Glomerular visceral epithelial cell (primary cell): ENCODE data around the gene UTRN.

Experiments used
- DNase-seq: peaks from one replicate; pipeline ENCODE4 v3.0.0-alpha.2; 2016; ENCODE audit errors: extremely low spot score

UTRN gene

GRCh38 chr6:144311361-144311760 is 26.2 kb downstream of the UTRN start:
- DNase-seq = no peak

GRCh38 chr6:144314003-144314485 is 28.9 kb downstream of the UTRN start:
- DNase-seq = peak; percentile 45

GRCh38 chr6:144314562-144314961 is 29.4 kb downstream of the UTRN start:
- DNase-seq = no peak

DNA sequence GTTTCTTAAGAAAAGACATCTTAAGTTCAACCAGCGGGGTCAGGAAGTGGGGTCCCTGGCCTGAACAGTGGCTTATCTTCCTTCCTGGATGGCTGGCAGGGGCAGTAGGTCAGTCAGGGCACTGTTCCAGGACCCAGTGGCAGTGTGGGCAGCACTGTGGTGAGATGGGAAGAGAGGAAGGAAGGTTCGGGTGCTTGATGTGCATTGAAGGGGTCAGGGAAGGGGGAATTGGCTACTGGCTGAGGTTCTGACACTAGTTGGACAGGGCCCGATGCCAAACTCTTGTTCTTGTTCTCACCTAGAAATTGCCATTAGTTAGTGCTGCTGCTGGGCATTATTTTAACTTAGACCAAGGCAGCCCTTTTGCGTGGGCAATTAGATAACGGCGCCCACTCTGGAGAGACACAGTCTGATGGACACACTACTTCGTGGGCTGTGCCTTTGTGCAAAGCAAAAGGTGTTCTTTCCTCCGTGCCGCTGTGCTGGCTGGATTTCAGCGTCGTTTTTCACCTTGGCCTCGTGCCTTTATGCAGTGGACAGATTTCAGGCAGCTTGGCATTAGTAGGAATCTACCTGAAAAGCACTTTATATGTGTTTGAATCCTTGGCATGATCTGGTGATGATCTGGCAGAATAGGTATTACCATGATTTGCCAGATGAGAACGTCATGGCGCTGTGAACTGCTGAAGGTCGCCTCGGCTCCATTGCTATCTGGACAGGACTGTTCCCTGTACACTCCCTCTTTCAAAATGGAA is 30.3 kb downstream of the UTRN start:
- DNase-seq = peak; percentile 61

GRCh38 chr6:144315981-144316861 is 31.1 kb downstream of the UTRN start:
- DNase-seq = no peak

DNA sequence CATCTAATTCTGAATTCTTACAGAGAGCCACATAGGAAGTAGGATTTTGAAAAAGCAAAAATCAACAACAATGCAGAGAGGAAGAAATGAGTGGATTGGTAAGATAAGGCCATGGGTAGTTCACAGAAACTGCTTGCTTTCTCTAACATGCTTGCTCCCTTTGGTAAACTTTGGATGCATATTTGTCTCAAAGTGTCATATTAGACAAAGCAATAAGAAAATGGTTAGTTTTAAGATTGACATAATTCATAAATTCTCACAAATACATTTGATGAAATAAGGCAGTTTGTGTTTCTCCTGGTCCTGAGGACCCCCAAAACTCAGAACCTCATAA is 31.7 kb downstream of the UTRN start:
- DNase-seq = no peak

DNA sequence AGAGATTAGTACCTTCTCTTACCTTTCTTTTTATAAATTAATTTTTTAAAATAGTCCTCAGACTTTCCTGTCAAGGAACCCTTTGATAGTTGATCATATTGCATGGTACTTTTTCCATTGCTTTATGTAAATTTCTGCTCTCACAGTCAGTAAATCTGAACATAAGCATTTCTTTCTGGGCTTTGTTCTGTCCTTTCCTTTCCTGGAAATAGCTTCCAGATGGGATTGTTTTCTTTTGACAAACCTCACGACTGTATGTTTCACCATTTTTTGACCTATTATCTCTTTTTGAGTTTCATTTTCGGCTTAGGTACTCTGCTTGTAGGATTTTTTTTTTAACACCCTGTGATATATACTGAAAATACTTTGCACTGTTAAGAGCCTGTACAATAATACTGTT is 32.6 kb downstream of the UTRN start:
- no peak for DNase-seq

DNA sequence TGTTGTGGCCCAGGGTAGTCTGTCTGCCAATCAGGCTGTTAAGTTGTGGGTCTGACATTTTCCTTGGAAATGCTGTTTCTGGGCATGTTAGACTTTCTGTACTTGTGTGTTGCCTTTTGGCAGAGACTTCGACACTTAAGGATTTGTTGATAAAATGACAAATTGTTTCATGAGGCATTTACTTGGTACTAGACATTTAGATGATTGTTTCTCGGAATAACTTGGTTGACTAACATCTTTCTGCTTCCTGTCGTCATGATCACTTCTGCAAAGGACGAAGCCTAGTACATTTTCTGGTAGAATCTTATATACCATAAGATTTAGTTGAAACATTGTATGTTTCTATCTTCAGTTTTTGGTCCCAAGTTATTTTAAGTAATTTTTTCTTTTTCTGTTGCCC is 34.1 kb downstream of the UTRN start:
- no peak for DNase-seq

DNA sequence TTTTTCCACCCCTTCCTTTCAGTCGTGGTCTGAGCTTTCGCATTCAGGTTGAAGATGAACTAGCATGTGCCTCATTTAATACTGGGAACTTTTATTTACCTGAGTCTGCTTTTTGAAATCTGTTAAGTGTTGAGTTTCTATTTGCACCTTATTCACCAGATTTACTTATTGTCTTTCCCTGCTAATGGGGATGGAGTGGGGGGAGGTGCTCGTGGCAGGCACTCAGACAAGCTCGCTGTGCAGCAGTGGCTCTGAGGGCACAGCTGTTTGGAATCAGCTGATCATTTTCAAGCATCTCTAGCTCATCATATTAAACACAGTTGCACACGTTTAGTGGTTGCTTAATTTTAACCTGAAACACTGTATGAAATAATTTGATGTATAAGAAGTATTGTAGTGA is 35.6 kb downstream of the UTRN start:
- no peak for DNase-seq

DNA sequence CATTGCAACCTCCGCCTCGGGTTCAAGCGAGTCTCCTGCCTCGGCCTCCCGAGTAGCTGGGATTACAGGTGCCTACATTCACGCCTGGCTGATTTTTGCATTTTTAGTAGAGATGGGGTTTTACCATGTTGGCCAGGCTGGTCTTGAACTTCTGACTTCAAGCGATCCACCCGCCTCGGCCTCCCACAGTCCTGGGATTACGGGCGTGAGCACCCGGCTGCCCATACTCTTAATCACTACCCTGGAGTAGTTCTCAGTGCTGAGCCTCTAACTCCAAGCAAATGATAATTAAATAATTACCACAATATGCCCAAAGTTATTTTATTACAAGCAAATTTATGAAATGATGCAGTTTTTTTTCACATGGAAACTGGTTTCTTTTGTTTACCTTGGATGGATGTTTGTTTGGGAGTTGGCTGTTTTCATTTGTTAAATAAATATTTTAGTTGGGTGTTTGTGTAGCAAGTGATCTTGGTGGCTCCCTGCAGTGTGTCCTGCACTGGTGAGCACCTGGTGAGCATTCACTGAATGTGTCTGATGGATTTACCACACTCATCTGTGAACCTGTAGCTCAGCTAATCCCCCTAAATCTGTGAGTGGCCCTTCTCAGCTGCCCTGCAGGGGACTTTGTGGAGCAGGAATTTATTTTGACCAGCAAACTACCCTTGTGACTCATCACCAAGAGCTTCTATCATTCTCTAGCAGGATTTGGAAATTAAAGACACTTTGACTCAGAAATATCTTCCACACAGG is 36.9 kb downstream of the UTRN start:
- DNase-seq = peak; percentile 33

GRCh38 chr6:144325232-144325631 is 40.1 kb downstream of the UTRN start:
- DNase-seq = no peak

- DNase-seq = no peak
These were observed 41.3 kb downstream of the UTRN start for GRCh38 chr6:144326393-144326792.

GRCh38 chr6:144327081-144327480 is 41.9 kb downstream of the UTRN start:
- DNase-seq = no peak

GRCh38 chr6:144330017-144330987 is 45.2 kb downstream of the UTRN start:
- DNase-seq = no peak

GRCh38 chr6:144331491-144331969 is 46.4 kb downstream of the UTRN start:
- DNase-seq = peak; percentile 51

GRCh38 chr6:144332177-144332576 is 47.0 kb downstream of the UTRN start:
- no peak for DNase-seq

DNA sequence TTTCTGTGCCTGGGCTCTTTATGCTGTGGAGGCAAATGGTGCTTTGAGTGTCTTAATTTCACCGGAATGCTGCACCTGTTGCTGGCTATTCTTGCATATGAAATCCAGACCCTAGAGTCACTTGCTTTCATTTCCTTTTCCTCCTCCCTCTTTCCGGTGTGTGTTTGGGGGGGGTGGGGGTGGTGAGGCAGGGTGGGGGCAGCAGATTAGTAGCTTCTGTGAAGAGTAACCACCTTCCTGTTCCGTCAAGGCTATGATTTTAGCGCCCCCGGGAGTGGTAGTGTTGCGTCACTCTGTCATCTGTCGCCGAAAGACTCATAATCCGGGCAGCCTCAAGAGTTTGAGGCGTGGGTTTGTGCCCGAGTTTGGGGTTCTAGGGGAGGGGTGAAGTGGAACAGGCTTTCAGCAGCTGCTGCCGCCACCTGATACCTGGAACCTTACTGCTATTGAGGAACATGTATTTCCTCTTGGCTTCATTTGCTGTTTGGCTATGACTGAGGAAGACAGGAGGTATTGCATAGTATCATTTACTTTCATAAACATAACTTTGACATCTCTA is 49.1 kb downstream of the UTRN start:
- no peak for DNase-seq
